ENCODE data around the gene PAIP1. TPM values are rescaled to one million over a fixed set of nuclear protein-coding genes. Genes with fewer than 3 reads are reported as not detected.

The PAIP1 gene
- 61.7 and 107 TPM in 2 replicates for total RNA-seq

DNA sequence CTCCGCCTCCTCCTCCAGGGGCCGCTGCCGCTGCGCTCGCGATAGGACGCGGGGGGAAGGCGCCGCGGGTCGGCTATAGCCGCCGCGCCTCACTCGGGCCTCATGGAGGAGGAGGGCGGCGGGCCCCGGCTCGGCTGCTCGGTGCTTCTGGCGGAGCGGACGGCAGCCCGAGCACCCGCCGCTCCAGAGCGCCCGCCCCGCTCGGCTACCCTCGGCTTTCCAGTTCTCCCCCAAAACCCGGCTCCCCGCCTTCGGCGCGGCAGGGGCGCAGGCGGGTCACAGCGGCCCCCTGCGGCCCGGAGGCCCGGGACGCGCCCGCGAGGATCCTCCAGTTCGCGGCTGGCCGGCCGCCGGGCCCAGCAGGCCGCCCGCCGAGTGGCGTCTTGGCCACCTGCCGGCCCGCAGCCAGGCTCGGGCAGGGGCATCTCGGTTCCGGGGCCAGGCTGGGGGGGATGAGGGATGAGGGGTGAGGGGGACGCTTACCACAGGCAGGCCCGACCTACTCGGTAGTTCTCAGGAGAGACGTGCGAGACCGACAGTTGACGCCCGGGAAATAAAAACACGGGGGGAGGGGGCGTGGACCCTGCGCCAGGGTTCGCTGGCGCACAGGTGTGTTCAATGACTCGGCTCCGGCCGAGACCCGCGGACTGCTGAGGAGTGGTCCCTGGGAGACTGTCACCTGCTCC, at the start of gene PAIP1:
TSS of gene PAIP1 (minus strand) at position 221 of the 686 bp plus-strand sequence. CDS start 231 bp downstream, outside the sequence.

DNA sequence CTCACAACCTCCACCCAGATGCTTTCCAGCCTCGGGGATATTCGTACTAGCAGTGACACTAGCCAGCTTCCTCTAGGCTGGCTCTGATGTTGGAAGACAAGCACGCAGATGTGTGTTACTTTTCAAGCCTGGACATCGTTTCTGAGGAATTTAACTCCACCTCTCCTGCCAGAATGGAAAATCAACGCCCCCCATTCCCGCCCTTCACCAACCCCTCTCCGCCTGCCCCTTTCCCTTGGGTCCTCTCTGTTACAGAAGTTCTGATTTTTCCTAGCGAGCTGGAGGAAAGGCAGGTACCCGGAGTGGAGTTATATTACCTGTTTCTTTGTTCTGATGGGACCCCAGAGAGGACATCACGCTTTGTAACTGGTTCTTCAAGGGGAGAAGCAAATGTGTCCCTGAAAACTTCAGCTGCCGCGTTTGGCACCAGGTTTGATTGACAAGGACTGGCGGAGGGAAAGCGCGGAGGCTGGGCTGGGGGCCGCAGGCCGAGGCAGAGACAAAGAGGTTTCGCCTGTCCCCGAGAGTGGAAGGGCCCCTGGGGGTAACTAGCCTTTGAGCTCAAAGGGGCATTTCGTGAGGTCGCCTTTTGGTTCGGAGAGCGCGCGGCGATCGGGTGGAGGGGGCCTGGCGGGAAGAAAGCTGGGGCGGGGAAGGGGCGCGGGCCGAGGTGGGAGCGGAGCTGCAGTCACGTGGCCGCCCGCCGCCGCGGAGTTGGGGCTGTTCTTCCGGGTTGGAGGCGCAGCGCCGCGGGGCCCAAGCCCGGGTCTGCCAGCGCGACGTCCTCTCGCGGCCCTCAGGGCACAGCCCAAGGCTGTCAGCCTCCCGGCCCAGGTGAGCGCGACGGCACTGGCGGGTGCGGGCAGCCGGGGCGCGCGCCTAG, 45.8 kb upstream of the PAIP1 start, which contains the start of gene NNT:
TSS of gene NNT (plus strand) at position 720 of the 883 bp plus-strand sequence. CDS start 6,016 bp downstream, outside the sequence.

DNA sequence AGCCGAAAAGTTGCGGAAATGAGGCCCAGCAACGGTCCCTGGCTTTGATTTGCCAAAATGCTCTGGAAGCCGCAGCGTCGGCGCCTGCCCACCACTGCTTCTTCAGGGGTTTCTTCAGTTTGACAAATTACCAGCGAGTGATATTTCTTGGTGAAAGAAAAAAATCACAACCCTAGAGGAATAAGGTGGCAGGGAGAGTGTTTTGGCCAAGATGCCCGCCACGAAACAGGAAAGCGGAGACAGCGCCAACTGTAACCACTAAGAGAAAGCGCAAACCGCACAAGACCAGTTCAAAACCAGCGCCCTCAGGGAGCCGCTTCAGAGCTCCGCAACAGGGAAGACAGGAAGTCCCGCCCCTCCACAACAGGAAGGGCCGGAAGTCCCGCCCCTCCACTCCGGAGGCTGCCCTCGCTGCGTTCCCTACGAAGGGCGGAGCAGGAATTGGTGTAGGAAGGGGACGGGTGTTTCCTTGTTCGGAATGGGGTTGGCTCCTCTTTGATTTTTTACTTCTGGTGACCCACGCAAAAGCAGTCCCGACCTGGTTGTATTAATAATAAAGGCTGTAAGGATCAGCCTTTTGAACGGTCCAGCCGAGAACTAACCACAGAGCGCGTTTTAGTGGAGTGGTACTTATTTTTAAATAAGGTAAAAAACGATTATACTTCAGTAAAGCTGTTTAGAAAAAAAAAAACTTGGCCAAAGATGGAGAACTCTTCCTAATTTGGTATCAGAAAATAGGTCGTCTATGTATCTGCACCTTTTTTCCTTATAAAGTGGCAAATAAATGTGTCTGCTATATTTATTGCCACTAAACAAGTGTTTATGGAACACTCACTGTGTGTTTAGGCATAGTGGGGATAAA, 41.8 kb downstream of the PAIP1 start, which contains the start of gene C5orf34:
TSS of gene C5orf34 (minus strand) at position 333 of the 862 bp plus-strand sequence. CDS start 5,809 bp downstream, outside the sequence.

DNA sequence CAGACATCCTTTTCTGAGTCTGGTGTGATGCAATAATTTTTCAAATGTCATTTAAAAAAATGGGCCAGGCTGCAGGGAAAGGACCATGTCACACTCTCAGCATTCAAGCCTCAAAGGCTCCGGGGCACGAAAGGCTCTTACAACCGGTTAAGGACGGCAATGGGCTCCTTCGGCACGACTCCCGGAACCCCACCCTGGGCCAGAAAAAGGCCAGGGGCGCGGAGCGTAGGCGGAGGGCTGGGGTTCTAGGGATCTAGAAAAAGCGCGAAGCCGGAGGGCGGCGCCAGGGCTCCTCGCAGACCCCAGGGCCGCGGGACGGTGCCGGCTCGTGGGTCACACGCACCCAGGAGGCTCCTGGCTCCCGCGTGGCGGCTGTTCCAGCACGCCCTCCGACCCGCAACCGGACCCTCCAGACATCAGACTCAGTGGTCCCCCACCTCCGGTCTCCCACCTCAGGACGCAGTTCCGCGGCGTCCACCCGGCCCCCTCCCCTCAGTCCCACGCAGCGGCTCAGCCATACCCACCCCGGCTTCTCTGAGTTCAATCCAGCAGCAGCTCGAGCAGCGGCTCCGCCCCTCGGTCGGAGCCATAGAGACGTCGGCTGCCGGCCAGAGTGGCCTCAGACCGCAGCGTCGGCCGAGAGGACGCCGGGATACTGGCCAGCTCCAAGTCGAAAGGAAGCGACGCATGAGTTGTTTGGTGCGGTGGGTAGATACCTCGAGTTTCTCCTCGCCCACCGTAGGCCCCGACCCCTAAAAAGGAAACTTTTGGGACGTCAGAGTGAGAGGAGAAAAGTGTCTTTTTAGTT, 73.4 kb downstream of the PAIP1 start, which contains the start of gene TMEM267:
TSS of gene TMEM267 (minus strand) at position 568 of the 808 bp plus-strand sequence. CDS start 29,896 bp downstream, outside the sequence.

Other genes starting within 250 kb of the PAIP1 start
- 83.8 and 255 TPM in 2 replicates for gene HMGCS1, start 243.7 kb downstream of the PAIP1 start, total RNA-seq
- 4.2 and 6.3 TPM in 2 replicates for gene CCL28, start 144.7 kb downstream of the PAIP1 start, total RNA-seq
- gene TMEM267, start 73.2 kb downstream of the PAIP1 start, total RNA-seq: 9.6 and 17.2 TPM in 2 replicates
- gene C5orf34, start 41.9 kb downstream of the PAIP1 start, total RNA-seq: 0.88 and 12.0 TPM in 2 replicates
- 36.5 and 66.4 TPM in 2 replicates for gene NNT, start 46.1 kb upstream of the PAIP1 start, total RNA-seq

All from placental pericyte (primary cell).